HG03095 (cell line): Measurements from ENCODE around the gene TTC16.
A peak's percentile ranks its signal among the peaks of the same experiment; 100 is the strongest.

Source experiments
- ATAC-seq: cut with Tn5 transposase; IDR thresholded peaks from one replicate; pipeline ENCODE4 v1.9.1; 2021; ENCODE audit warnings: moderate library complexity; ENCODE audit not compliant: unreplicated experiment

TTC16 gene

DNA sequence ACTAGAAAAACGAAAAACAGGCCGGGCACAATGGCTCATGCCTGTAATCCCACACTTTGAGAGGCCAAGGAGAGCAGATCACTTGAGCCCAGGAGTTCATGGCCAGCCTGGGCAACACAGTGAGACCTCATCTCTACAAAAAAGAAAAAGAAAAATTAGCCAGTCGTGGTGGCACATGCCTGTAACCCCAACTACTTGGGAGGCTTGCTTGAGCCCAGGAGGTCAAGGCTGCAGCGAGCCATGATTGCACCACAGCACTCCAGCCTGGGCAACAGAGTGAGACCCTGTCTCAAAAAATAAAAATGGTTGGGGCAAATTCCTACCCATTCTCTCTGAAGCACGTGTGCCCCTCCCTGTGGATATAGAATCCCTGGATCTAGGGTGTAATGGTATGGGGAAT, 17.5 kb upstream of the TTC16 start:
- no peak for ATAC-seq

DNA sequence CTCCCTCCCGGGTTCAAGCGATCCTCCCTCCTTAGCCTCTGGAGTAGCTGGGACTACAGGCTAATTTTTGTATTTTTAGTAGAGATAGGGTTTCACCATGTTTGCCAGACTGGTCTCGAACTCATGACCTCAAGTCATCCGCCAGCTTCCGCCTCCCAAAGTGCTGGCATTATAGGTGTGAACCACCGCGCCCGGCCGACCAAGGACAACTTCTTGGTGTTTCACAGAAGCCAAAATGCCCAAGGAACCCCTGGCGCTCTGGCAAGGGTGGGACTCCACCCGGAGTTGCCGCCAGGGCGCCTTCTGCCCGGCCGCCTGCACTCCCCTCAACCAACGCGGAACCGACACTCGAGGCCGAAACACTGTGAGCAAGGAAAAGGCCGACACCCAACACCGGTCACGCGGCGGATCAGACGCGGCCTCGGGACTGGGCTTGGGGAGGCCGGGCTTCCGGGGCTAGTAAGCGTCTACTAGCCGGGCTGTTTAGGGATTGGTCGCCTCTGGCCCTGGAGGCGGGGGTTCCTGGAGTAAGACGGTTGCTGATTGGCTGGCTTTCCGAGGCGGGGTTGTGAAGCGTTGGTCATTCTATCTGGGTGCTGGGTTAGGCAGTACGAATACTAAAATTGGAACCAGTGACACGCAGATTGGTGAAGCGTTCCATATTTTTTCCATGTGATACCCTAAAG, 16.8 kb upstream of the TTC16 start:
- peak; percentile 81 for ATAC-seq

GRCh38 chr9:127700140-127700539, 15.7 kb upstream of the TTC16 start:
- no peak for ATAC-seq

- ATAC-seq: no peak
Measured at GRCh38 chr9:127700594-127701255, 15.2 kb upstream of the TTC16 start.

- ATAC-seq: no peak
Measured at GRCh38 chr9:127703289-127703946, 12.5 kb upstream of the TTC16 start.

DNA sequence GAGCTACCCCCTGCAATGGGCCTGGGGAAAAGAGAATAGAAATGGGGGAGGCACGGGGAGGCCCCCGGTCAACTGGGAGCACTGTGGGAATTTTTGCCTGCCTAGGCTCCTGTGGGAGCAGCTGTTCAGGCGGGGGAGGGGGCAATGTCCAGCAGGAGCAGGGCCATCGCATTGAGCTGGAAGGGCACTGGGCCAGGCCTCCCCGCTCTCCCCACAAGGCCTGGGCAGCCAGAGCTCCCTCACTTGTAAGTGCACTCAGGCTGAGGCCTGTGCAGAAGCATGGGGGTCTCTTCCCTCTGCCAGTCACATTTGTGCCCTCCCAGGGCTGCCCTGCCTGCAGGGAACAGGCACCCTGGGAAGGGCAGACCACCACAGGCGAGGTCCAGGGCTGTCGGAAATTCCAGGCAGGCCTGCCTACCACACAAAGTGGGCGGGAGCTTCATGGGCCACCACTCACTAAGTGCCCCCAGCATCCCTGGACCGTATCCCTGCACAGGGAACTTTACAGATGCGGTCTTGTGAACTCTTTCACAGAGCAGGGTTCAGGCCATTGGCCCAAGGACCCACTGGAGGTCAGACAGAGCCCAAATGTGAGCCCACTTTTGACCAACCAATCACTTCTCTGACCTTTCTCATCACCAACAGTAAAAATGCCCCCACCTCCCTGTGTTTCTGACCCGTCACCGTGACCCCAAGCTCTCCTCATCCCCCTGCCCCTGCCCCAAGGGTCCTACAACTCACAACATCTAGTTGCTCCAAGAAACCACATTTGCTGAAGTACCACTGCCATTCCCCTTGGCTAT, 10.1 kb upstream of the TTC16 start:
- no peak for ATAC-seq

- no peak for ATAC-seq
Measured at GRCh38 chr9:127706836-127707241, 9.0 kb upstream of the TTC16 start, which contains the start of gene CFAP157. TSS of gene CFAP157 (plus strand) at chr9:127706988. CDS start at chr9:127707032, 44 bp downstream.

DNA sequence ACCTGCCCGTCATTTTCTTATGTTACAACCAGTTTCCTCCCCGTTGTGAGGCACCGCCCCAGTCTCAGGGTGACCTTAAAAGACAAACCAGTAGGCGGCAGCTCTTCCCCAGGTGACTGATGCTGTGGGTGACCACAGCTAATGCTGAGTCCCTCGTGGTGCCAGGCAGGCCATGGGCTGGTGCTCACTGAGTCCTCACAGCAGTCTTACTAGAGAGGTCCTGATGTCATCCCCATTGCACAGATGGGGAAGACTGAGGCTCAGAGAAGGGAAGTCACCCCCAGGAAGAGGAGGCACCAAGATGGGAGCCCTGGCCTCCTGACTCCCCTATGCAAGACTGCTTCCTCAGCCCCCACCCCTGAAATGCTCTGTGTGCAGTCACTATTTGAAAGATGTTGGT, 8.1 kb upstream of the TTC16 start:
- ATAC-seq: no peak

- ATAC-seq: no peak
Measured at GRCh38 chr9:127708952-127709587, 6.8 kb upstream of the TTC16 start.

GRCh38 chr9:127710204-127710783, 5.6 kb upstream of the TTC16 start:
- no peak for ATAC-seq

DNA sequence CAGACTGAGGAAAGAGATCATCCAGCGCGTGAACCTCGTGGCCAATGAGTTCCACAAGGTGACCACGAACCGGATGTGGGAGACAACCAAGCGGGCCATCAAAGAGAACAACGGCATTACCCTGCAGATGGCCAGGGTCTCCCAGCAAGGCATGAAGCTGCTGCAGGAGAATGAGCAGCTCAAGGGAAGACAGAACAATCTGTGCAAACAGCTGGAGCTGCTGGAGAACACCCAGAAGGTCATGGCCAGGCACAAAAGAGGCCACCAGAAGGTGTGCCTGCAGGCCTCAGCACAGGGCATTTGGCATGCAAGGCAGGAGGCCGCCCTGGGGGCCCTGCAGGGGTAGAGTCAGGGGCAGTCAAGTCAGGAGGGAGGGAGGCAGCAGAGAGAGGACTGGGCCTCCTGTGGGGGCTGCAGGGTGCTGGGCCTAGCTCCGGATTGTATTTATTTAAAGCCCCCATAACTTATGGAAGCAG, 4.6 kb upstream of the TTC16 start:
- ATAC-seq: no peak

GRCh38 chr9:127711831-127712274, 4.0 kb upstream of the TTC16 start:
- ATAC-seq: no peak

- ATAC-seq: no peak
Measured at GRCh38 chr9:127712371-127712770, 3.5 kb upstream of the TTC16 start.

- no peak for ATAC-seq
Measured at GRCh38 chr9:127712867-127713266, 3.0 kb upstream of the TTC16 start.

- ATAC-seq: no peak
Measured at GRCh38 chr9:127714020-127714750, 1.7 kb upstream of the TTC16 start.

DNA sequence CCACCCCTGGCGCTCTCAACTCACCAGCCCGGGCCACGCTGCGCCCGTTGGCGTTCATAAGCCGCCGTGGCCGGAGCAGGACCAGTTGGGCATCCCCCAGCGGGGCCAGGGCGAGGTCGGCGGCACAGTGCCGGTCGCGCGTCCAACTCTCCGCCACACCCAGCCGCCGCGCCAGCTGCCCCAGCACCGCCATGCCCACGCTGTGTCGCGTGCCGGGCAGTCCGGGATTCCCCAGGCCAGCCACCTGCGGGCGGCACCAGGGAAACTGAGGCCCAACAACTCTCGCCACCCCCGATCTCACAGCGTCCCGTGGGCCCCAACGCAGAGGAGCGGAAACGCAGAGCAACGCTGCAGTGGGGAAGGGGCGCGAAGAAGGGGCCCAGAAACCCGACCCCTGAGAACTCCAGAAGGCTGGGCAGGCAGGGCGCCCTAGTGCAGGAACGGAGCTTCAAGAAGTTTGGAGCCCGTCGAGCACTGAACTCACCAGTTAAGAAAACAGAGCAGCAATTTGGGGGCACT, 869 bp upstream of the TTC16 start:
- no peak for ATAC-seq

DNA sequence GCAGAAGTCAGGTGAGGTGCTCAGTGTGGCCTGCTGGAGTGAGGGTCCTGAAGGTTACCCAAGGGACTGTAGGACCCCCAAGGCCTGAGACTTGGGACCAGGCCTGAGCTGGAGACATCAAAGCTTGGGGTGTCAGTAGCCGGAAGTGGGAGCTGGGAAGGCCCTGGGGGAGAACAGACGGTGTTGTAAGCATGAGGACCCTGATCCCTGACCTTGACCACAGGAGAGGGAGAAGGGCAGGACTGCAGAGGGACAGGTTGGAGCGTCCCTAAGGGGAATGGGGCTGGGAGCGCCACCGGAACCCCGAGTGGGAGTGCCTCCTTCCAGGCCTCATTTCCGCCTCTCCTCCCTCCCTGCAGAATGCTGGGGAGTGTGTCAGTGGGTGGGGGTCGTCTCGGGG, 533 bp downstream of the TTC16 start:
- ATAC-seq: no peak

- ATAC-seq: no peak
Measured at GRCh38 chr9:127717766-127718165, 1.9 kb downstream of the TTC16 start.
